HG03354 (cell line): ENCODE results near the gene TOB2.

Experiments
- ATAC-seq: cut with Tn5 transposase; IDR thresholded peaks from one replicate; pipeline ENCODE4 v1.9.1; 2021; ENCODE audit warnings: mild to moderate bottlenecking; ENCODE audit not compliant: unreplicated experiment, poor library complexity, severe bottlenecking

Gene TOB2

DNA sequence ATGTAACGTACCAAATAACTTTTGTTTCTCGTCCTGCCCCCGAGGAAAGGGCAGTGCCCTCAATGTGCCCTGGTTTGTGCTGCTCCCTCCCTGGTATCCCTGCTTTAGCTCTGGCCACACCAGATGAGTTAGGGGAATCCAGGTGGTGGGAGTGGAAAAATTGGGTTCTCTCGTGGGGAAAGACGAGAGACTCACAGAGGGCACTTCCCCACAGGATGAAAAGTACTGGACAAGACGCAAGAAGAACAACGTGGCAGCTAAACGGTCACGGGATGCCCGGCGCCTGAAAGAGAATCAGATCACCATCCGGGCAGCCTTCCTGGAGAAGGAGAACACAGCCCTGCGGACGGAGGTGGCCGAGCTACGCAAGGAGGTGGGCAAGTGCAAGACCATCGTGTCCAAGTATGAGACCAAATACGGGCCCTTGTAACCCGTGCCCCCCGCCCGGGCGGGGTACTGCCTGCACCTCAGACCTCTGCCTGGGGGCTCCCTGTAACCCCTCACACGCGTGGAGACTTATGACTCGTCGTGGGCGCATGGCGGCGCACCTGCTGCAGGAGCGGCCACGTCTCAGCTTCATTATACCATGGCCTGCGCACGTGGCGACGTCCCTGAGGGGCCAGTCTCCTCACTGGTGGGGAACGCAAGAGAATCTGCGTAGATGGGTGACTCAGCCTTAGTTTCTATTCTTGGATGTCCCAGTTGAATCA lies 50.9 kb downstream of the TOB2 start:
- no peak for ATAC-seq

DNA sequence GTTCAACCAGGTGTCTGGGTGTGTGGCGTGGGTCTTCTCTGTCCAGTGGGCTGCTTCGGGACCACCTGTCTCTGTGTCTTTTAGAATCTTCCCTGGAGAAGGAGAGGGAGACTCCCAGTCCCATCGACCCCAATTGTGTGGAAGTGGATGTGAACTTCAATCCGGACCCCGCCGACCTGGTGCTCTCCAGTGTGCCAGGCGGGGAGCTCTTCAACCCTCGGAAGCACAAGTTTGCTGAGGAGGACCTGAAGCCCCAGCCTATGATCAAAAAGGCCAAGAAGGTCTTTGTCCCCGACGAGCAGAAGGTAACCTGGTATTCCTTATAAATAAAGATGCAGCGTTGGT lies 52.6 kb downstream of the TOB2 start:
- ATAC-seq: no peak

DNA sequence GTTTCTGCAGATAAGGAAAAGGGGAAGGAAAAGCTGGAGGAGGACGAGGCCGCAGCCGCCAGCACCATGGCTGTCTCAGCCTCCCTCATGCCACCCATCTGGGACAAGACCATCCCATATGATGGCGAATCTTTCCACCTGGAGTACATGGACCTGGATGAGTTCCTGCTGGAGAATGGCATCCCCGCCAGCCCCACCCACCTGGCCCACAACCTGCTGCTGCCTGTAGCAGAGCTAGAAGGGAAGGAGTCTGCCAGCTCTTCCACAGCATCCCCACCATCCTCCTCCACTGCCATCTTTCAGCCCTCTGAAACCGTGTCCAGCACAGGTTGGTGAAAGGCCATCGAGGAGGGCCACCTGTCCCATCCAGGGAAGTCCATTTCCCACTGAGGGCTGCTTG lies 59.3 kb downstream of the TOB2 start:
- no peak for ATAC-seq

DNA sequence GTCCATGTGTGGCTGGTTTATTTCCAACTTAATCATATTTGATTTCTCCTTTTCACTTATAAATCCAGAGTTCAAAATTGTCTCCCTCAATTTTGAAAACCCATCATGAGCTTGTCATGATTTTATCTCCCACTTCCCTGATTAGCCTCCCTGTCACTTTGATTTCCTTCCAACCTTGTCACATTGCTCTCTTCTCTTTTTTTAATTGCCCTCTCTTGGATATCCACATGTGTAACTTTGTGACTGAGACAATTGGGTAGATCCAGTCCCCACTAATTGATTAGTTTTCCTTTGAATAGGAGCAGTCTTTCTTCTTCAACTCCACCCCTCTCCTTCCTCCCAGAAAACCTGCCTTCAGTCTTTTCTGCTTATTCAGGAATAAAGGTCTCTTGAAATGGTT lies 62.5 kb downstream of the TOB2 start:
- ATAC-seq: no peak
